H1 (cell line): ENCODE data around the gene TTLL7. TPM values are rescaled to one million over a fixed set of nuclear protein-coding genes. Genes with fewer than 3 reads are reported as not detected.

ENCODE experiments used
- CTCF ChIA-PET: fragments of 300-600 bp; sonication (Branson Sonifier 250); formaldehyde crosslinking; loops from one replicate; lab custom pipeline; 2021; ENCODE audit not compliant: partially characterized antibody; lab: Charles Lee
- POLR2A ChIA-PET: fragments of 300-600 bp; sonication (Branson Sonifier 250); formaldehyde crosslinking; loops from one replicate; lab custom pipeline; 2021; ENCODE audit warnings: inconsistent platforms; ENCODE audit not compliant: partially characterized antibody; lab: Charles Lee
- DNase-seq, 2 experiments: peaks; one replicate each; pipeline versions ENCODE4 v3.0.0 to v3.0.0-alpha.2; 2010 to 2022; ENCODE audit warnings: low spot score in 2 of 2, low read depth in 1 of 2, mixed read lengths in 1 of 2
- FAIRE-seq: peaks from 2 replicates; lab custom pipeline; 2011; peaks lifted over from hg19 to GRCh38; lab: Jason Lieb, UNC
- H2AFZ ChIP-seq: 2 replicates; pipeline ENCODE4 v1.8.1; 2012; ENCODE audit warnings: low read length, inconsistent platforms
- H2AK5ac ChIP-seq: 2 replicates; pipeline ENCODE4 v1.6.1; 2013; ENCODE audit warnings: low read depth, low read length
- H2BK120ac ChIP-seq: replicated peaks from 2 replicates; pipeline ENCODE3; 2013; ENCODE audit warnings: low read depth, low read length, inconsistent platforms
- H2BK12ac ChIP-seq: 2 replicates; pipeline ENCODE4 v1.6.1; 2013; ENCODE audit warnings: low read depth, low read length
- H2BK15ac ChIP-seq: 2 replicates; pipeline ENCODE4 v1.6.1; 2013; ENCODE audit warnings: low read length
- H2BK20ac ChIP-seq: 2 replicates; pipeline ENCODE4 v1.6.1; 2013; ENCODE audit warnings: low read length
- H2BK5ac ChIP-seq: 2 replicates; pipeline ENCODE4 v1.6.1; 2013; ENCODE audit warnings: low read depth, low read length
- H3K14ac ChIP-seq: 2 replicates; pipeline ENCODE4 v1.6.1; 2013; ENCODE audit warnings: inconsistent platforms; ENCODE audit not compliant: insufficient read length
- H3K18ac ChIP-seq: 2 replicates; pipeline ENCODE4 v1.6.1; 2013; ENCODE audit warnings: low read length; ENCODE audit errors: extremely low read depth
- H3K23ac ChIP-seq: 2 replicates; pipeline ENCODE4 v1.6.1; 2013; ENCODE audit warnings: inconsistent platforms; ENCODE audit not compliant: insufficient read length
- H3K23me2 ChIP-seq: 2 replicates; pipeline ENCODE4 v1.6.1; 2013; ENCODE audit warnings: low read depth, low read length
- H3K27ac ChIP-seq: 2 replicates; pipeline ENCODE4 v1.6.1; 2011; ENCODE audit warnings: low read depth, low read length, inconsistent platforms
- H3K27me3 ChIP-seq, 4 experiments: replicated peaks in 1 of 4; 1 replicate in 1 of 4; 2 replicates in 3 of 4; pipeline versions ENCODE4 v1.6.1 to v1.8.1; 2011 to 2013; ENCODE audit warnings: low read length in 3 of 4, mild to moderate bottlenecking in 3 of 4, inconsistent platforms in 2 of 4, mixed read lengths in 2 of 4, moderate library complexity in 1 of 4; ENCODE audit not compliant: control insufficient read depth in 3 of 4, insufficient read depth in 3 of 4; ENCODE audit errors: extremely low read depth in 1 of 4
- H3K36me3 ChIP-seq, 4 experiments: 2 replicates each; pipeline versions ENCODE4 v1.6.1 to v1.8.1; 2011 to 2013; ENCODE audit warnings: mild to moderate bottlenecking in 4 of 4, low read length in 3 of 4, moderate library complexity in 2 of 4, control low read depth in 1 of 4, inconsistent platforms in 1 of 4; ENCODE audit not compliant: insufficient read depth in 4 of 4, control insufficient read depth in 2 of 4
- H3K4ac ChIP-seq: replicated peaks from 2 replicates; pipeline ENCODE3; 2013; ENCODE audit warnings: low read length, low read depth, mixed read lengths, inconsistent platforms; ENCODE audit not compliant: insufficient read length
- H3K4me1 ChIP-seq, 4 experiments: replicated peaks in 1 of 4; 1 replicate in 1 of 4; 2 replicates in 3 of 4; pipeline versions ENCODE4 v1.6.1 to v1.8.1; 2011 to 2013; ENCODE audit warnings: low read length in 3 of 4, inconsistent platforms in 2 of 4, mixed read lengths in 1 of 4; ENCODE audit not compliant: insufficient read depth in 4 of 4, control insufficient read depth in 3 of 4
- H3K4me2 ChIP-seq, 2 experiments: 2 replicates each; pipeline versions ENCODE4 v1.6.1 to v1.8.1; 2011 to 2013; ENCODE audit warnings: low read depth in 2 of 2, low read length in 2 of 2, control low read depth in 1 of 2, inconsistent platforms in 1 of 2, mild to moderate bottlenecking in 1 of 2; ENCODE audit not compliant: insufficient read depth in 1 of 2
- H3K4me3 ChIP-seq, 4 experiments: fragments of 200-600, 300-600 bp in 1 of 4; sonication (generic), shearing (Covaris generic), sonication (Bioruptor Twin) in 1 of 4; 2 replicates each; pipeline versions ENCODE4 v1.5.1 to v1.8.1; 2011 to 2016; ENCODE audit warnings: low read length in 4 of 4, low read depth in 3 of 4, control low read depth in 2 of 4, inconsistent platforms in 2 of 4, mild to moderate bottlenecking in 2 of 4, mixed read lengths in 1 of 4, moderate library complexity in 1 of 4; ENCODE audit not compliant: insufficient read depth in 2 of 4; ENCODE audit errors: extremely low read depth in 1 of 4
- H3K56ac ChIP-seq: replicated peaks from 2 replicates; pipeline ENCODE3; 2013; ENCODE audit warnings: low read depth, mild to moderate bottlenecking, mixed read lengths, low read length, inconsistent platforms; ENCODE audit not compliant: insufficient read length
- H3K79me1 ChIP-seq: 2 replicates; pipeline ENCODE4 v1.6.1; 2013; ENCODE audit warnings: low read depth, low read length, control low read depth
- H3K79me2 ChIP-seq, 2 experiments: 2 replicates each; pipeline versions ENCODE4 v1.6.1 to v1.8.1; 2012 to 2013; ENCODE audit warnings: low read length in 2 of 2, mild to moderate bottlenecking in 2 of 2, inconsistent platforms in 1 of 2; ENCODE audit not compliant: insufficient read depth in 2 of 2, control insufficient read depth in 1 of 2
- H3K9ac ChIP-seq, 4 experiments: replicated peaks in 1 of 4; 1 replicate in 1 of 4; 2 replicates in 3 of 4; pipeline versions ENCODE4 v1.6.1 to v1.8.1; 2011 to 2013; ENCODE audit warnings: low read depth in 3 of 4, low read length in 3 of 4, control low read depth in 2 of 4, mild to moderate bottlenecking in 2 of 4, moderate library complexity in 2 of 4, inconsistent platforms in 1 of 4; ENCODE audit errors: extremely low read depth in 1 of 4
- H3K9me3 ChIP-seq, 2 experiments: 2 replicates each; pipeline versions ENCODE4 v1.6.1 to v1.8.1; 2012 to 2013; ENCODE audit warnings: mild to moderate bottlenecking in 2 of 2, moderate library complexity in 2 of 2, control low read depth in 1 of 2, inconsistent platforms in 1 of 2, low read depth in 1 of 2, low read length in 1 of 2, mixed read lengths in 1 of 2; ENCODE audit not compliant: insufficient read depth in 2 of 2
- H4K20me1 ChIP-seq, 2 experiments: replicated peaks in 1 of 2; 2 replicates each; pipeline versions ENCODE3 to v1.8.1; 2011 to 2013; ENCODE audit warnings: inconsistent platforms in 2 of 2, low read length in 2 of 2, mild to moderate bottlenecking in 1 of 2; ENCODE audit not compliant: insufficient read depth in 2 of 2, control insufficient read depth in 1 of 2
- H4K5ac ChIP-seq: 2 replicates; pipeline ENCODE4 v1.6.1; 2013; ENCODE audit warnings: low read length, low read depth, mixed read lengths, inconsistent platforms; ENCODE audit not compliant: insufficient read length
- H4K8ac ChIP-seq: 2 replicates; pipeline ENCODE4 v1.8.0; 2013; ENCODE audit warnings: mild to moderate bottlenecking, moderate library complexity, low read length, inconsistent platforms; ENCODE audit not compliant: insufficient read depth; ENCODE audit errors: extremely low read depth
- H4K91ac ChIP-seq: replicated peaks from 2 replicates; pipeline ENCODE3; 2013; ENCODE audit warnings: low read length, mixed read lengths, inconsistent platforms; ENCODE audit not compliant: insufficient read length
- CHD1 ChIP-seq: IDR thresholded peaks from 2 replicates; pipeline ENCODE4 v1.6.1; 2012; ENCODE audit warnings: low read depth, low read length, improper control_type of control experiment
- CREB1 ChIP-seq: IDR thresholded peaks from 2 replicates; pipeline ENCODE4 v1.6.1; 2012; ENCODE audit warnings: inconsistent platforms
- E2F6 ChIP-seq: IDR thresholded peaks from 2 replicates; pipeline ENCODE4 v1.6.1; 2012; ENCODE audit warnings: inconsistent platforms
- EP300 ChIP-seq, 2 experiments: IDR thresholded peaks; 1 replicate in 1 of 2; 2 replicates in 1 of 2; pipeline ENCODE4 v1.6.1; 2011 to 2012; ENCODE audit warnings: low read depth in 2 of 2, low read length in 2 of 2, mild to moderate bottlenecking in 2 of 2, borderline replicate concordance in 1 of 2, inconsistent platforms in 1 of 2, moderate library complexity in 1 of 2
- JUN ChIP-seq: IDR thresholded peaks from 2 replicates; pipeline ENCODE4 v1.6.1; 2011; ENCODE audit warnings: low read depth, mild to moderate bottlenecking, improper control_type of control experiment, low read length
- KDM5A ChIP-seq: fragments of 200-600 bp; IDR thresholded peaks from 2 replicates; pipeline ENCODE4 v1.7.1; 2012; ENCODE audit warnings: mild to moderate bottlenecking, low read length, inconsistent platforms, mixed read lengths
- MAFK ChIP-seq: IDR thresholded peaks from 2 replicates; pipeline ENCODE4 v1.6.1; 2012; ENCODE audit warnings: low read depth, mild to moderate bottlenecking, improper control_type of control experiment, low read length
- NRF1 ChIP-seq: IDR thresholded peaks from 2 replicates; pipeline ENCODE4 v1.6.1; 2011; ENCODE audit warnings: mild to moderate bottlenecking, low read depth, low read length, improper control_type of control experiment
- PHF8 ChIP-seq: fragments of 200-600 bp; sonication (generic); conservative IDR thresholded peaks from 2 replicates; pipeline ENCODE4 v1.7.1; 2012; ENCODE audit warnings: low read depth, mild to moderate bottlenecking, inconsistent platforms, low read length, moderate library complexity
- POLR2AphosphoS5 ChIP-seq: IDR thresholded peaks from 2 replicates; pipeline ENCODE4 v1.6.1; 2011; ENCODE audit warnings: low read depth, low read length
- POU5F1 ChIP-seq: IDR thresholded peaks from 2 replicates; pipeline ENCODE4 v1.6.1; 2011; ENCODE audit warnings: low read depth, mild to moderate bottlenecking, low read length, moderate library complexity
- RFX5 ChIP-seq: IDR thresholded peaks from 2 replicates; pipeline ENCODE4 v1.6.1; 2011; ENCODE audit warnings: low read depth, low read length, improper control_type of control experiment, borderline replicate concordance
- SIX5 ChIP-seq: IDR thresholded peaks from 2 replicates; pipeline ENCODE4 v1.6.1; 2011; ENCODE audit warnings: mild to moderate bottlenecking, low read depth, low read length
- SP1 ChIP-seq: IDR thresholded peaks from 2 replicates; pipeline ENCODE4 v1.6.1; 2011; ENCODE audit warnings: low read depth, low read length
- TAF7 ChIP-seq: optimal IDR thresholded peaks from 2 replicates; pipeline ENCODE3; 2011; ENCODE audit warnings: low read depth, mild to moderate bottlenecking, inconsistent platforms, low read length, moderate library complexity, borderline replicate concordance
- WGBS, 2 experiments: shearing (Covaris generic) in 1 of 2; methylation state at CpG; one replicate each; pipeline versions ENCODE4 v1.1.6 to v1.1.7; 2013 to 2015; ENCODE audit warnings: low lambda C conversion rate in 2 of 2, mixed read lengths in 2 of 2, inconsistent platforms in 1 of 2, low coverage in 1 of 2, missing lambda C conversion rate in 1 of 2; ENCODE audit not compliant: insufficient replicate concordance in 2 of 2, insufficient coverage in 1 of 2, insufficient read length in 1 of 2; ENCODE audit errors: extremely low coverage in 1 of 2, missing lambda C conversion rate in 1 of 2; 5-methylcytosine and 5-hydroxymethylcytosine counted together
- polyA plus RNA-seq, 7 experiments: library from polyadenylated mRNA; depleted of rRNA in 3 of 7; stranded (reverse) in 5 of 7; unstranded in 2 of 7; fragments of >200 nt in 5 of 7; fragments of 200-250 nt in 2 of 7; gene quantifications; 1 replicate in 5 of 7; 2 replicates in 1 of 7; 4 replicates in 1 of 7; pipeline versions ENCODE4 v1.2.1 to v1.2.3, GENCODE V29; 2011 to 2013; ENCODE audit warnings: missing spikeins in 2 of 7, mixed read lengths in 2 of 7
- total RNA-seq: library from RNA; stranded (reverse); fragmentation: NEBNext Ultra II Directional; extraction: Animal tissue kit (Norgen Biotek cat#: 25700); gene quantifications from 2 replicates; pipeline ENCODE4 v1.2.1, GENCODE V29; 2021

Gene TTLL7
- total and polyA plus RNA-seq, 2 of the 8 experiments (the other 6 are each of a cell fraction or from before 2014, with no cell fraction given), result 1.9 to 7.9 TPM

- FAIRE-seq (no peak), DNase-seq (no peak)
- Histone ChIP-seq H2AFZ (no peak overlapping the region), H4K5ac (no peak overlapping the region), H2BK20ac (no peak overlapping the region), H4K8ac (no peak overlapping the region), H2AK5ac (no peak overlapping the region), H2BK5ac (no peak overlapping the region), H3K27me3 (no peaks in the 10 kb centered on the region), H3K9me3 (no peaks in the 10 kb centered on the region), H3K4me3 (no peak overlapping the region), H3K36me3 (no peaks in the 10 kb centered on the region), H3K4me2 (no peak overlapping the region), H2BK120ac (no peak overlapping the region), H3K23ac (no peak overlapping the region), H3K9ac (no peak overlapping the region), H3K4ac (no peak overlapping the region), H3K14ac (no peak overlapping the region), H3K56ac (no peak overlapping the region), H3K27ac (no peak overlapping the region), H2BK15ac (no peak overlapping the region), H3K79me2 (no peaks in the 10 kb centered on the region), H3K18ac (no peak overlapping the region), H3K23me2 (no peaks in the 10 kb centered on the region), H2BK12ac (no peak overlapping the region), H4K20me1 (no peaks in the 10 kb centered on the region), H4K91ac (no peak overlapping the region), H3K4me1 (no peaks in the 10 kb centered on the region), H3K79me1 (no peaks in the 10 kb centered on the region)
- POLR2A ChIA-PET, result no interaction called here
- CTCF ChIA-PET, result interaction anchor here (1.7 kb wide), 1 partner anchor 80 kb away, joined by 3 read pairs; no protein-coding TSS in a partner anchor
- WGBS, 2 experiments, result 84% methylated on average over 3 of the region's 3 CpGs; no CpG with 5 or more reads in 1 of the 2 experiments
- TF ChIP-seq JUN, result no peak
- no peak for TF ChIP-seq NRF1
- TF ChIP-seq SIX5, result no peak
- no peak for TF ChIP-seq CREB1
- TF ChIP-seq EP300 (IDR thresholded peaks at IDR 0.05; ENCODE audit: borderline replicate concordance in 1 of 2, low read depth in 2 of 2, low read length in 2 of 2), result no peak
- no peak for TF ChIP-seq E2F6
- TF ChIP-seq CHD1, result no peak
- TF ChIP-seq SP1, result no peak
- no peak for TF ChIP-seq MAFK
- TF ChIP-seq RFX5, result no peak
- TF ChIP-seq POLR2AphosphoS5, result no peak
- no peak for TF ChIP-seq PHF8
- no peak for TF ChIP-seq POU5F1
- no peak for TF ChIP-seq TAF7
- TF ChIP-seq KDM5A, result no peak
Observed at GRCh38 chr1:84012018-84012417, 13.1 kb upstream of the TTLL7 start.
